HCT116 (cell line): ENCODE data around the gene TRIM62. TPM values are rescaled to one million over a fixed set of nuclear protein-coding genes. Genes with fewer than 3 reads are reported as not detected.

ENCODE experiments used
- ATAC-seq: fragments of 200-7000 bp; cut with Tn5 transposase; 2 replicates; pipeline ENCODE4 v1.9.1; 2020; ENCODE audit warnings: mild to moderate bottlenecking, moderate library complexity
- BruUV-seq: library from RNA; stranded (reverse); fragments of 400-500 nt; replicated peaks from 2 replicates; lab custom pipeline; 2021; lab: Mats Ljungman, UMichigan
- CTCF ChIA-PET: fragments of 300-600 bp; sonication (Branson Sonifier 250); formaldehyde crosslinking; loops from one replicate; lab custom pipeline; 2021; ENCODE audit warnings: antibody characterized with exemption; lab: Charles Lee
- POLR2A ChIA-PET: fragments of 300-600, 350-600 bp; sonication (Branson Sonifier 250); formaldehyde crosslinking; loops from one replicate; lab custom pipeline; 2021; ENCODE audit warnings: antibody characterized with exemption; lab: Charles Lee
- RAD21 ChIA-PET, 2 experiments: fragments of 300-600 bp; sonication (Branson Sonifier 250); formaldehyde crosslinking; loops; one replicate each; lab custom pipeline; 2023; ENCODE audit warnings: low total read pairs in 2 of 2; ENCODE audit not compliant: uncharacterized antibody in 2 of 2, unreplicated experiment in 2 of 2, low non-redundant PET in 1 of 2; lab: Charles Lee
- DNase-seq: peaks from one replicate; pipeline ENCODE4 v3.0.0-alpha.2; 2010; ENCODE audit warnings: low read depth, low spot score
- H2AFZ ChIP-seq: fragments of 200-600 bp; shearing (Covaris generic), sonication (generic); 2 replicates; pipeline ENCODE4 v1.6.1; 2017; ENCODE audit warnings: low read depth, mixed run types, mixed read lengths, antibody characterized with exemption, low read length; ENCODE audit not compliant: poor library complexity, severe bottlenecking
- H3K27ac ChIP-seq: 2 replicates; pipeline ENCODE4 v1.5.1; 2012; ENCODE audit warnings: low read depth, low read length
- H3K27me3 ChIP-seq: fragments of 200-600 bp; sonication (generic); 2 replicates; pipeline ENCODE4 v1.6.1; 2016; ENCODE audit warnings: mixed run types, low read length, mixed read lengths; ENCODE audit not compliant: insufficient read depth
- H3K36me3 ChIP-seq, 2 experiments: fragments of 200-500 bp in 1 of 2; fragments of 200-600 bp in 1 of 2; sonication (Bioruptor generic) in 1 of 2; sonication (generic) in 1 of 2; 2 replicates each; pipeline versions ENCODE4 v1.5.1 to v1.6.1; 2014 to 2016; ENCODE audit warnings: low read length in 2 of 2, inconsistent platforms in 1 of 2, mixed read lengths in 1 of 2, mixed run types in 1 of 2; ENCODE audit not compliant: insufficient read depth in 2 of 2, control insufficient read depth in 1 of 2
- H3K4me1 ChIP-seq, 2 experiments: fragments of 200-600 bp in 1 of 2; sonication (generic) in 1 of 2; 2 replicates each; pipeline versions ENCODE4 v1.5.1 to v1.6.1; 2012 to 2017; ENCODE audit warnings: low read length in 2 of 2, inconsistent platforms in 1 of 2, mild to moderate bottlenecking in 1 of 2, mixed read lengths in 1 of 2, mixed run types in 1 of 2, moderate library complexity in 1 of 2; ENCODE audit not compliant: insufficient read depth in 2 of 2, control insufficient read depth in 1 of 2
- H3K4me2 ChIP-seq: fragments of 200-600 bp; sonication (generic); 2 replicates; pipeline ENCODE4 v1.6.1; 2017; ENCODE audit warnings: mixed run types, low read length, mixed read lengths
- H3K4me3 ChIP-seq, 2 experiments: fragments of 200-600 bp in 1 of 2; sonication (generic) in 1 of 2; replicated peaks in 1 of 2; 2 replicates each; pipeline ENCODE4 v1.5.1; 2011 to 2016; ENCODE audit warnings: low read length in 2 of 2, control low read depth in 1 of 2, low read depth in 1 of 2, mild to moderate bottlenecking in 1 of 2, mixed read lengths in 1 of 2, mixed run types in 1 of 2
- H3K79me2 ChIP-seq: fragments of 200-600 bp; sonication (generic); 2 replicates; pipeline ENCODE4 v1.6.1; 2017; ENCODE audit warnings: mild to moderate bottlenecking, mixed run types, low read length, moderate library complexity, mixed read lengths; ENCODE audit not compliant: insufficient read depth
- H3K9ac ChIP-seq: fragments of 200-600 bp; sonication (generic); 2 replicates; pipeline ENCODE4 v1.6.1; 2016; ENCODE audit warnings: low read length, mixed read lengths
- H3K9me2 ChIP-seq: fragments of 200-600 bp; sonication (generic), shearing (Covaris generic); 2 replicates; pipeline ENCODE4 v1.6.1; 2017; ENCODE audit warnings: mixed run types, mild to moderate bottlenecking, moderate library complexity; ENCODE audit not compliant: insufficient read depth
- H3K9me3 ChIP-seq, 2 experiments: fragments of 200-500 bp in 1 of 2; fragments of 200-600 bp in 1 of 2; sonication (Bioruptor generic) in 1 of 2; sonication (generic) in 1 of 2; 2 replicates each; pipeline ENCODE4 v1.6.1; 2014 to 2017; ENCODE audit warnings: low read length in 2 of 2, mixed read lengths in 2 of 2, inconsistent platforms in 1 of 2, low read depth in 1 of 2, mild to moderate bottlenecking in 1 of 2, mixed run types in 1 of 2, moderate library complexity in 1 of 2; ENCODE audit not compliant: control insufficient read depth in 1 of 2, insufficient read depth in 1 of 2
- H4K20me1 ChIP-seq: fragments of 200-600 bp; sonication (generic), shearing (Covaris generic); 2 replicates; pipeline ENCODE4 v1.6.1; 2017; ENCODE audit warnings: mixed run types, mild to moderate bottlenecking, moderate library complexity; ENCODE audit not compliant: insufficient read depth
- ATF3 ChIP-seq: IDR thresholded peaks from 2 replicates; pipeline ENCODE4 v1.6.1; 2012
- CBX3 ChIP-seq: IDR thresholded peaks from 2 replicates; pipeline ENCODE4 v1.6.1; 2012; ENCODE audit warnings: low read depth
- EGR1 ChIP-seq: IDR thresholded peaks from 2 replicates; pipeline ENCODE4 v1.6.1; 2012; ENCODE audit warnings: low read depth
- ELF1 ChIP-seq: IDR thresholded peaks from 2 replicates; pipeline ENCODE4 v1.6.1; 2012; ENCODE audit warnings: low read depth, borderline replicate concordance
- MAX ChIP-seq: IDR thresholded peaks from 2 replicates; pipeline ENCODE4 v1.6.1; 2012
- POLR2A ChIP-seq: IDR thresholded peaks from 2 replicates; pipeline ENCODE4 v1.7.0; 2011; ENCODE audit warnings: borderline replicate concordance; ENCODE audit not compliant: insufficient read depth, insufficient read length; ENCODE audit errors: extremely low read depth
- RAD21 ChIP-seq: IDR thresholded peaks from 2 replicates; pipeline ENCODE4 v1.6.1; 2012; ENCODE audit warnings: low read depth, mild to moderate bottlenecking
- SIN3A ChIP-seq: IDR thresholded peaks from 2 replicates; pipeline ENCODE4 v1.6.1; 2012; ENCODE audit warnings: low read depth
- YY1 ChIP-seq: IDR thresholded peaks from 2 replicates; pipeline ENCODE4 v1.6.1; 2011; ENCODE audit warnings: low read length, low read depth, moderate library complexity, mild to moderate bottlenecking; ENCODE audit not compliant: insufficient replicate concordance; ENCODE audit errors: extremely low read depth
- ZBTB33 ChIP-seq: IDR thresholded peaks from 2 replicates; pipeline ENCODE4 v1.6.1; 2011; ENCODE audit warnings: mild to moderate bottlenecking, low read length, moderate library complexity; ENCODE audit not compliant: insufficient replicate concordance; ENCODE audit errors: extremely low read depth
- ZFX ChIP-seq: fragments of 450-650 bp; IDR thresholded peaks from 2 replicates; pipeline ENCODE4 v1.6.1; 2017
- ZNF274 ChIP-seq: fragments of 200-500 bp; sonication (Bioruptor generic); IDR thresholded peaks from 2 replicates; pipeline ENCODE4 v1.6.1; 2014; ENCODE audit warnings: mild to moderate bottlenecking, low read depth, low read length, inconsistent platforms
- intact Hi-C: fragments of 100-400 bp; cut with micrococcal nuclease; formaldehyde crosslinking; loops from 2 replicates; pipeline ENCODE4 v1.10.0; 2022
- total RNA-seq: library from RNA; stranded (reverse); gene quantifications from one replicate; pipeline ENCODE4 v1.2.1, GENCODE V29; 2021; ENCODE audit not compliant: unreplicated experiment
- TF ChIP-seq, protein P1 (sequence below): IDR thresholded peaks from 2 replicates; pipeline ENCODE4 v1.6.1; 2012; ENCODE audit warnings: low read depth

The TRIM62 gene
- total RNA-seq, 1 experiment from 2014 or later, result 6.5 TPM

DNA sequence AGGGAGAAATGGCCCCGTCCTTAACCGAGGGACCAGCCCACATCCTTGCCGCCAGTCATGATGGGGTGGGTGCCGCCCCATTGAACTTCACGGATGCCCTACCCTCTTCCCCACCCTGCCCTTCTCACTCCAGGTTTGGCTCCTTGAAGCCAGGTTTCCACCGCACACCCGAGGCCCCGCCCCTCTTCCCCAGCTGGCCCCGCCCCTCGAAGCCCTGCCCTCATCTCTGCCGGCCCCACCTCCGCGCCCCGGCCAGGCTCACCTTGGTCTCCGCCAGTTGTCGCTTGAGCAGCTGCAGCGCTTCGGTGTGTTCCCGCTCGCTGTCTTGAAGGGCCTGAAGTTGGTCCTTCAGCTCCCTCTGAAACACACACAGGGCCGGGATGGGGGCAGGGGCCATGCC lies 16.6 kb downstream of the TRIM62 start (continued):
- no peak for TF ChIP-seq POLR2A
- TF ChIP-seq ELF1, result no peak
- TF ChIP-seq SIN3A, result no peak
- no peak for TF ChIP-seq ATF3
- TF ChIP-seq ZNF274, result no peak
- TF ChIP-seq CBX3, result no peak
- no peak for TF ChIP-seq MAX
- no peak for TF ChIP-seq RAD21

DNA sequence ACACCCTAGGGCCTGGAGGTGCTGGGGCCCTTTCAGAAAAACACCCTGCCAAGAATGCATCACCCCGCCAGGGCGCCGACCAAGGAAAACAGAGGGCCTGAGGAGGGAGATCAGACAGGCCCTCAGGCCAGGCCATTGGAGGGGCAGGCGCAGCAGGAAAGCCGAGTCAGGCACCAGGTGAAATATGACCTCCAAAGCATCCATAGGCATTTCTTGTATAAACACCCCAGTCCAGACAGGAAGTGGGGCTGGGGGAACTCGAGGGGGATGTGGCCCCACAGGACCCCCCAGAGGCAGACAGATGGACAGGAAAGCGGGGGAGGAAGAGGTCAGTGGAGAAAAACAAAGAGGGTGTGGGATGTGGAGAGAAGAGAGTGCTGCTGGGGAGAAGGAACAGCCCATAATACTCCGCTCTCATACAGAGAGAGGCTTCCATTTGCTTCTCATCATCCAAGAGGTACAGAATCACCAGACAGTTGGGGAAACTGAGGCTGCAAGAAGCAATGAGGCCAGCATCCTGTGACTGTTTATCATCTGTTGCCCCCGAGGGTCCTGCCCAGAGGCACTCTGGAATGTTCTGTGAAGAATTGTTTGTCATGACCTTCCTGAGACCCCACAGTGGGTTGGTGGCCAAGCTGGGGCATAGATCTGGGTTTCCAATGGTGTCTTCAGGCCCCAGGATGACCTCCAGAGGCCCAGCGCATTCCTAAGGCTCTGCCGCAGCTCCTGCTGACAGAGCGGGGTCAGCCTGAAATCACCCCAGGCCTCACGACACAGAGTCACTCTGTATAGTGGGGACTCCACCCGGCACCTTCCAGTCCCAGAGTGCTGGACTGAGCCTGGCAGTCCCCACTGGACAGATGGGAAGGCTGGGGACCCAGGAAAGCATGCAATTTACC lies 18.0 kb downstream of the TRIM62 start:
- no TSS peak for BruUV-seq
- TF ChIP-seq ZFX (no peak), ZBTB33 (no peak), RAD21 (no peak), YY1 (no peak), SIN3A (no peak), EGR1 (no peak)
- TF ChIP-seq, protein P1, sequence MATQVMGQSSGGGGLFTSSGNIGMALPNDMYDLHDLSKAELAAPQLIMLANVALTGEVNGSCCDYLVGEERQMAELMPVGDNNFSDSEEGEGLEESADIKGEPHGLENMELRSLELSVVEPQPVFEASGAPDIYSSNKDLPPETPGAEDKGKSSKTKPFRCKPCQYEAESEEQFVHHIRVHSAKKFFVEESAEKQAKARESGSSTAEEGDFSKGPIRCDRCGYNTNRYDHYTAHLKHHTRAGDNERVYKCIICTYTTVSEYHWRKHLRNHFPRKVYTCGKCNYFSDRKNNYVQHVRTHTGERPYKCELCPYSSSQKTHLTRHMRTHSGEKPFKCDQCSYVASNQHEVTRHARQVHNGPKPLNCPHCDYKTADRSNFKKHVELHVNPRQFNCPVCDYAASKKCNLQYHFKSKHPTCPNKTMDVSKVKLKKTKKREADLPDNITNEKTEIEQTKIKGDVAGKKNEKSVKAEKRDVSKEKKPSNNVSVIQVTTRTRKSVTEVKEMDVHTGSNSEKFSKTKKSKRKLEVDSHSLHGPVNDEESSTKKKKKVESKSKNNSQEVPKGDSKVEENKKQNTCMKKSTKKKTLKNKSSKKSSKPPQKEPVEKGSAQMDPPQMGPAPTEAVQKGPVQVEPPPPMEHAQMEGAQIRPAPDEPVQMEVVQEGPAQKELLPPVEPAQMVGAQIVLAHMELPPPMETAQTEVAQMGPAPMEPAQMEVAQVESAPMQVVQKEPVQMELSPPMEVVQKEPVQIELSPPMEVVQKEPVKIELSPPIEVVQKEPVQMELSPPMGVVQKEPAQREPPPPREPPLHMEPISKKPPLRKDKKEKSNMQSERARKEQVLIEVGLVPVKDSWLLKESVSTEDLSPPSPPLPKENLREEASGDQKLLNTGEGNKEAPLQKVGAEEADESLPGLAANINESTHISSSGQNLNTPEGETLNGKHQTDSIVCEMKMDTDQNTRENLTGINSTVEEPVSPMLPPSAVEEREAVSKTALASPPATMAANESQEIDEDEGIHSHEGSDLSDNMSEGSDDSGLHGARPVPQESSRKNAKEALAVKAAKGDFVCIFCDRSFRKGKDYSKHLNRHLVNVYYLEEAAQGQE, result no peak
- CTCF ChIA-PET, result no interaction called here

More for the DNA sequence above, 18.0 kb downstream of the TRIM62 start:
- no peak overlapping the region for H3K27ac ChIP-seq
- no peak overlapping the region for H3K4me2 ChIP-seq
- H2AFZ ChIP-seq, result no peak overlapping the region
- H3K79me2 ChIP-seq, result no peaks in the 10 kb centered on the region
- H3K4me3 ChIP-seq, result no peak overlapping the region
- H3K27me3 ChIP-seq, result no peaks in the 10 kb centered on the region
- no peaks in the 10 kb centered on the region for H4K20me1 ChIP-seq
- H3K9me3 ChIP-seq, result no peaks in the 10 kb centered on the region
- no peak for DNase-seq
- ChIA-PET POLR2A (no interaction called here), RAD21 (no interaction called here)
- H3K4me1 ChIP-seq, result peaks cover 0 to 5% of the 10 kb centered on the region in 2 experiments; a peak in 1 of 4 replicates
- ATAC-seq, result no peak
- intact Hi-C loops, result no loop called here
- no peaks in the 10 kb centered on the region for H3K9me2 ChIP-seq
- H3K9ac ChIP-seq, result no peak overlapping the region
- no peaks in the 10 kb centered on the region for H3K36me3 ChIP-seq
